HepG2 (cell line): ENCODE data around the gene RCC1. TPM values are rescaled to one million over a fixed set of nuclear protein-coding genes. Genes with fewer than 3 reads are reported as not detected.
A peak's percentile ranks its signal among the peaks of the same experiment; 100 is the strongest.

Experiments
- ATAC-seq: fragments of 200-7000 bp; cut with Tn5 transposase; 3 replicates; pipeline ENCODE4 v1.9.1; 2020; ENCODE audit warnings: mild to moderate bottlenecking, moderate library complexity
- BruUV-seq: library from RNA; stranded (reverse); fragments of 400-500 nt; replicated peaks from 2 replicates; lab custom pipeline; 2021; lab: Mats Ljungman, UMichigan
- CTCF ChIA-PET: fragments of 300-600 bp; formaldehyde crosslinking; extraction: SDS; loops from one replicate; lab custom pipeline; 2021; ENCODE audit warnings: low total read pairs, inconsistent platforms, low intra/inter-chr PET ratio; lab: Yijun Ruan, JAX
- POLR2A ChIA-PET: fragments of 350-600 bp; sonication (Branson Sonifier 250); formaldehyde crosslinking; loops from one replicate; lab custom pipeline; 2020; ENCODE audit warnings: antibody characterized with exemption, inconsistent platforms; lab: Yijun Ruan, JAX
- DNase-seq: peaks from one replicate; pipeline ENCODE4 v3.0.0-alpha.2; 2015; ENCODE audit warnings: low spot score
- FAIRE-seq: peaks from 3 replicates; lab custom pipeline; 2011; peaks lifted over from hg19 to GRCh38; lab: Jason Lieb, UNC
- H2AFZ ChIP-seq: one replicate; pipeline ENCODE4 v1.6.1; 2011; ENCODE audit warnings: low read length, inconsistent platforms
- H3K27ac ChIP-seq: fragments of 300-600 bp; 3 replicates; pipeline ENCODE4 v1.8.0; 2011; ENCODE audit warnings: mixed run types, mild to moderate bottlenecking, mixed read lengths, low read length, inconsistent platforms; ENCODE audit not compliant: insufficient read depth; ENCODE audit errors: extremely low read length
- H3K27me3 ChIP-seq, 2 experiments: fragments of 200-600 bp in 1 of 2; 2 replicates in 1 of 2; 3 replicates in 1 of 2; pipeline versions ENCODE4 v1.6.0 to v1.8.0; 2011; ENCODE audit warnings: low read length in 2 of 2, mild to moderate bottlenecking in 2 of 2, moderate library complexity in 2 of 2, inconsistent platforms in 1 of 2; ENCODE audit not compliant: insufficient read depth in 2 of 2, control insufficient read depth in 1 of 2
- H3K36me3 ChIP-seq, 2 experiments: fragments of 200-600 bp in 1 of 2; replicated peaks in 1 of 2; 2 replicates in 1 of 2; 3 replicates in 1 of 2; pipeline versions ENCODE4 v1.5.1 to v1.8.0; 2011; ENCODE audit warnings: low read length in 2 of 2, inconsistent platforms in 1 of 2; ENCODE audit not compliant: insufficient read depth in 2 of 2, control insufficient read depth in 1 of 2
- H3K4me1 ChIP-seq: 2 replicates; pipeline ENCODE4 v1.5.1; 2012; ENCODE audit warnings: low read length, inconsistent platforms; ENCODE audit not compliant: insufficient read depth
- H3K4me2 ChIP-seq: 2 replicates; pipeline ENCODE4 v1.6.0; 2011; ENCODE audit warnings: low read depth, low read length, inconsistent platforms
- H3K4me3 ChIP-seq, 3 experiments: fragments of 200-600 bp in 1 of 3; sonication (generic), shearing (Covaris generic) in 1 of 3; replicated peaks in 1 of 3; 2 replicates each; pipeline ENCODE4 v1.5.1; 2011 to 2016; ENCODE audit warnings: low read length in 3 of 3, inconsistent platforms in 2 of 3, low read depth in 2 of 3, mild to moderate bottlenecking in 2 of 3, control low read depth in 1 of 3, mixed read lengths in 1 of 3; ENCODE audit not compliant: insufficient read depth in 1 of 3
- H3K79me2 ChIP-seq: one replicate; pipeline ENCODE4 v1.6.1; 2011; ENCODE audit warnings: low read length, inconsistent platforms; ENCODE audit not compliant: insufficient read depth
- H3K9ac ChIP-seq: 2 replicates; pipeline ENCODE4 v1.6.0; 2011; ENCODE audit warnings: mild to moderate bottlenecking, low read depth, low read length, inconsistent platforms; ENCODE audit not compliant: insufficient read depth
- H3K9me3 ChIP-seq: 2 replicates; pipeline ENCODE4 v1.5.1; 2012; ENCODE audit warnings: mild to moderate bottlenecking, low read length
- H4K20me1 ChIP-seq: 2 replicates; pipeline ENCODE4 v1.6.0; 2011; ENCODE audit warnings: inconsistent platforms, mild to moderate bottlenecking, low read length, moderate library complexity; ENCODE audit not compliant: insufficient read depth
- HOXD1 ChIP-seq: sonication (generic); formaldehyde crosslinking; IDR thresholded peaks from 2 replicates; pipeline ENCODE4 v1.5.0; 2020; ENCODE audit warnings: missing genetic modification reagents
- IKZF1 ChIP-seq: fragments of 450-650 bp; IDR thresholded peaks from 2 replicates; pipeline ENCODE4 v1.7.1; 2016
- KDM4B ChIP-seq: sonication (generic); formaldehyde crosslinking; IDR thresholded peaks from 2 replicates; pipeline ENCODE4 v1.4.0; 2020; ENCODE audit warnings: missing genetic modification reagents
- MTA3 ChIP-seq: sonication (generic); formaldehyde crosslinking; IDR thresholded peaks from 2 replicates; pipeline ENCODE4 v1.4.0; 2020; ENCODE audit warnings: missing genetic modification reagents
- POGZ ChIP-seq: sonication (generic); formaldehyde crosslinking; IDR thresholded peaks from 2 replicates; pipeline ENCODE4 v1.4.0; 2020; ENCODE audit warnings: mild to moderate bottlenecking, missing genetic modification reagents
- SATB2 ChIP-seq: sonication (generic); formaldehyde crosslinking; IDR thresholded peaks from 2 replicates; pipeline ENCODE4 v1.5.0; 2020; ENCODE audit warnings: missing genetic modification reagents
- TCF7 ChIP-seq: sonication (generic); IDR thresholded peaks from 2 replicates; pipeline ENCODE4 v1.6.1; 2016; ENCODE audit warnings: antibody characterized with exemption, low read depth
- ZEB1 ChIP-seq: IDR thresholded peaks from 2 replicates; pipeline ENCODE4 v1.6.1; 2012; ENCODE audit warnings: mild to moderate bottlenecking, low read depth, inconsistent platforms; ENCODE audit not compliant: insufficient replicate concordance
- ZFP90 ChIP-seq: sonication (generic); formaldehyde crosslinking; IDR thresholded peaks from 2 replicates; pipeline ENCODE4 v1.8.0; 2022; ENCODE audit warnings: missing genetic modification reagents, mild to moderate bottlenecking, inconsistent platforms, borderline replicate concordance
- ZNF879 ChIP-seq: sonication (generic); formaldehyde crosslinking; IDR thresholded peaks from 2 replicates; pipeline ENCODE4 v1.8.1; 2023; ENCODE audit warnings: missing genetic modification reagents
- WGBS: methylation state at CpG from one replicate; pipeline ENCODE4 v1.1.6; 2017; ENCODE audit warnings: low lambda C conversion rate; 5-methylcytosine and 5-hydroxymethylcytosine counted together
- in situ Hi-C: cut with HindIII; loops from 2 replicates; pipeline ENCODE4 v1.10.0; 2017; ENCODE audit warnings: low pct_unique_long_range_greater_than_20kb; ENCODE audit not compliant: extremely low pct_ligation_motif_present
- intact Hi-C: fragments of 100-400 bp; cut with micrococcal nuclease; formaldehyde crosslinking; loops from one replicate; pipeline ENCODE4 v1.10.0; 2022; ENCODE audit not compliant: unreplicated experiment
- polyA plus RNA-seq, 8 experiments: library from polyadenylated mRNA; depleted of rRNA in 3 of 8; stranded (reverse) in 7 of 8; unstranded in 1 of 8; fragments of >200 nt; fragmentation: Illumina TruSeq in 4 of 8; extraction: Trizol in 4 of 8; gene quantifications; 2 replicates each; pipeline versions ENCODE4 v1.2.1 to v1.2.3, GENCODE V29; 2011 to 2016; ENCODE audit warnings: low read depth in 4 of 8, missing spikeins in 1 of 8, mixed read lengths in 1 of 8; ENCODE audit not compliant: insufficient read depth in 1 of 8
- total RNA-seq, 5 experiments: library from RNA; depleted of rRNA; stranded (reverse); fragments of >200 nt; fragmentation: Illumina TruSeq; extraction: Trizol; gene quantifications; 2 replicates each; pipeline ENCODE4 v1.2.3, GENCODE V29; 2016; ENCODE audit warnings: low read depth in 1 of 5
- TF ChIP-seq, protein P1 (sequence below): sonication (generic); formaldehyde crosslinking; IDR thresholded peaks from 2 replicates; pipeline ENCODE4 v1.4.0; 2020; ENCODE audit warnings: missing genetic modification reagents
- TF ChIP-seq, protein P2 (sequence below): sonication (generic); formaldehyde crosslinking; IDR thresholded peaks from 2 replicates; pipeline ENCODE4 v1.5.1; 2020; ENCODE audit warnings: mild to moderate bottlenecking, missing genetic modification reagents, borderline replicate concordance
- TF ChIP-seq, protein P3 (sequence below): sonication (generic); formaldehyde crosslinking; IDR thresholded peaks from 2 replicates; pipeline ENCODE4 v1.9.0; 2022; ENCODE audit warnings: low read depth, missing genetic modification reagents
- TF ChIP-seq, protein P4 (sequence below): sonication (generic); formaldehyde crosslinking; IDR thresholded peaks from 2 replicates; pipeline ENCODE4 v1.4.0; 2020; ENCODE audit warnings: missing genetic modification reagents

Gene RCC1
- total and polyA plus RNA-seq, 2 of the 13 experiments (the other 11 are each of a cell fraction or from before 2014, with no cell fraction given), result 47.2 to 80.8 TPM

DNA sequence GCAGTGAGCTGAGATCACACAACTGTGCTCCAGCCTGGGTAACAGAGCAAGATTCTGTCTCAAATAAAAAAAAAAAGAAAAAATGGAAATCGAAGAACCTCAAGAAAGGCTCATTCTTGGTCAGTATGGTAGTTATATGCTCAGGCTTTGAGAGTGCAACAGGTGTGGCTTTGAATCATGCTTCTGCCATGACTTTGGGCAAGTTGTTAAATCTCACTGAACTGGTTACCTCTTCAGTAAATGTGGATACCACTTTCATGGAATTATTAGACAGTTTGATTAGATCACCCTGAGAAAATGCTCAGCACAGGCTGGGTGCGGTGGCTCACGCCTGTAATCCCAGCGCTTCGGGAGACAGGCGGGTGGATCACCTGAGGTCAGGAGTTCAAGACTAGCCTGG lies 59.9 kb downstream of the RCC1 start:
- no peak for FAIRE-seq
- ChIA-PET POLR2A (interaction anchor here (3.0 kb wide), 1 partner anchor 15 kb away, joined by 25 read pairs; no protein-coding TSS in a partner anchor), CTCF (no interaction called here)
- Histone ChIP-seq H3K4me3 (no peak overlapping the region), H2AFZ (no peak overlapping the region), H3K4me1 (no peaks in the 10 kb centered on the region), H4K20me1 (no peaks in the 10 kb centered on the region), H3K9me3 (no peaks in the 10 kb centered on the region), H3K79me2 (no peaks in the 10 kb centered on the region), H3K9ac (no peak overlapping the region), H3K27me3 (no peaks in the 10 kb centered on the region), H3K4me2 (no peak overlapping the region), H3K27ac (no peak overlapping the region), H3K36me3 (peaks cover 15 to 61% of the 10 kb centered on the region in 2 experiments; a peak in 4 of 5 replicates)
- intact Hi-C loops (no loop called here), in situ Hi-C loops (no loop called here)
- WGBS, result 94% methylated on average over 6 of the region's 6 CpGs
- DNase-seq, result no peak
- BruUV-seq, result TSS peak; percentile 36
- ATAC-seq, result no peak
- TF ChIP-seq HOXD1 (CRISPR knock-in tag) (no peak), ZEB1 (no peak), IKZF1 (no peak), KDM4B (CRISPR knock-in tag) (no peak), ZNF879 (CRISPR knock-in tag) (no peak), ZFP90 (CRISPR knock-in tag) (no peak), MTA3 (CRISPR knock-in tag) (no peak), POGZ (CRISPR knock-in tag) (no peak), TCF7 (no peak), SATB2 (CRISPR knock-in tag) (no peak)
- TF ChIP-seq, protein P1, sequence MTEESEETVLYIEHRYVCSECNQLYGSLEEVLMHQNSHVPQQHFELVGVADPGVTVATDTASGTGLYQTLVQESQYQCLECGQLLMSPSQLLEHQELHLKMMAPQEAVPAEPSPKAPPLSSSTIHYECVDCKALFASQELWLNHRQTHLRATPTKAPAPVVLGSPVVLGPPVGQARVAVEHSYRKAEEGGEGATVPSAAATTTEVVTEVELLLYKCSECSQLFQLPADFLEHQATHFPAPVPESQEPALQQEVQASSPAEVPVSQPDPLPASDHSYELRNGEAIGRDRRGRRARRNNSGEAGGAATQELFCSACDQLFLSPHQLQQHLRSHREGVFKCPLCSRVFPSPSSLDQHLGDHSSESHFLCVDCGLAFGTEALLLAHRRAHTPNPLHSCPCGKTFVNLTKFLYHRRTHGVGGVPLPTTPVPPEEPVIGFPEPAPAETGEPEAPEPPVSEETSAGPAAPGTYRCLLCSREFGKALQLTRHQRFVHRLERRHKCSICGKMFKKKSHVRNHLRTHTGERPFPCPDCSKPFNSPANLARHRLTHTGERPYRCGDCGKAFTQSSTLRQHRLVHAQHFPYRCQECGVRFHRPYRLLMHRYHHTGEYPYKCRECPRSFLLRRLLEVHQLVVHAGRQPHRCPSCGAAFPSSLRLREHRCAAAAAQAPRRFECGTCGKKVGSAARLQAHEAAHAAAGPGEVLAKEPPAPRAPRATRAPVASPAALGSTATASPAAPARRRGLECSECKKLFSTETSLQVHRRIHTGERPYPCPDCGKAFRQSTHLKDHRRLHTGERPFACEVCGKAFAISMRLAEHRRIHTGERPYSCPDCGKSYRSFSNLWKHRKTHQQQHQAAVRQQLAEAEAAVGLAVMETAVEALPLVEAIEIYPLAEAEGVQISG (CRISPR knock-in tag), result no peak
- TF ChIP-seq, protein P2, sequence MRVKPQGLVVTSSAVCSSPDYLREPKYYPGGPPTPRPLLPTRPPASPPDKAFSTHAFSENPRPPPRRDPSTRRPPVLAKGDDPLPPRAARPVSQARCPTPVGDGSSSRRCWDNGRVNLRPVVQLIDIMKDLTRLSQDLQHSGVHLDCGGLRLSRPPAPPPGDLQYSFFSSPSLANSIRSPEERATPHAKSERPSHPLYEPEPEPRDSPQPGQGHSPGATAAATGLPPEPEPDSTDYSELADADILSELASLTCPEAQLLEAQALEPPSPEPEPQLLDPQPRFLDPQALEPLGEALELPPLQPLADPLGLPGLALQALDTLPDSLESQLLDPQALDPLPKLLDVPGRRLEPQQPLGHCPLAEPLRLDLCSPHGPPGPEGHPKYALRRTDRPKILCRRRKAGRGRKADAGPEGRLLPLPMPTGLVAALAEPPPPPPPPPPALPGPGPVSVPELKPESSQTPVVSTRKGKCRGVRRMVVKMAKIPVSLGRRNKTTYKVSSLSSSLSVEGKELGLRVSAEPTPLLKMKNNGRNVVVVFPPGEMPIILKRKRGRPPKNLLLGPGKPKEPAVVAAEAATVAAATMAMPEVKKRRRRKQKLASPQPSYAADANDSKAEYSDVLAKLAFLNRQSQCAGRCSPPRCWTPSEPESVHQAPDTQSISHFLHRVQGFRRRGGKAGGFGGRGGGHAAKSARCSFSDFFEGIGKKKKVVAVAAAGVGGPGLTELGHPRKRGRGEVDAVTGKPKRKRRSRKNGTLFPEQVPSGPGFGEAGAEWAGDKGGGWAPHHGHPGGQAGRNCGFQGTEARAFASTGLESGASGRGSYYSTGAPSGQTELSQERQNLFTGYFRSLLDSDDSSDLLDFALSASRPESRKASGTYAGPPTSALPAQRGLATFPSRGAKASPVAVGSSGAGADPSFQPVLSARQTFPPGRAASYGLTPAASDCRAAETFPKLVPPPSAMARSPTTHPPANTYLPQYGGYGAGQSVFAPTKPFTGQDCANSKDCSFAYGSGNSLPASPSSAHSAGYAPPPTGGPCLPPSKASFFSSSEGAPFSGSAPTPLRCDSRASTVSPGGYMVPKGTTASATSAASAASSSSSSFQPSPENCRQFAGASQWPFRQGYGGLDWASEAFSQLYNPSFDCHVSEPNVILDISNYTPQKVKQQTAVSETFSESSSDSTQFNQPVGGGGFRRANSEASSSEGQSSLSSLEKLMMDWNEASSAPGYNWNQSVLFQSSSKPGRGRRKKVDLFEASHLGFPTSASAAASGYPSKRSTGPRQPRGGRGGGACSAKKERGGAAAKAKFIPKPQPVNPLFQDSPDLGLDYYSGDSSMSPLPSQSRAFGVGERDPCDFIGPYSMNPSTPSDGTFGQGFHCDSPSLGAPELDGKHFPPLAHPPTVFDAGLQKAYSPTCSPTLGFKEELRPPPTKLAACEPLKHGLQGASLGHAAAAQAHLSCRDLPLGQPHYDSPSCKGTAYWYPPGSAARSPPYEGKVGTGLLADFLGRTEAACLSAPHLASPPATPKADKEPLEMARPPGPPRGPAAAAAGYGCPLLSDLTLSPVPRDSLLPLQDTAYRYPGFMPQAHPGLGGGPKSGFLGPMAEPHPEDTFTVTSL (CRISPR knock-in tag), result no peak
- TF ChIP-seq, protein P3, sequence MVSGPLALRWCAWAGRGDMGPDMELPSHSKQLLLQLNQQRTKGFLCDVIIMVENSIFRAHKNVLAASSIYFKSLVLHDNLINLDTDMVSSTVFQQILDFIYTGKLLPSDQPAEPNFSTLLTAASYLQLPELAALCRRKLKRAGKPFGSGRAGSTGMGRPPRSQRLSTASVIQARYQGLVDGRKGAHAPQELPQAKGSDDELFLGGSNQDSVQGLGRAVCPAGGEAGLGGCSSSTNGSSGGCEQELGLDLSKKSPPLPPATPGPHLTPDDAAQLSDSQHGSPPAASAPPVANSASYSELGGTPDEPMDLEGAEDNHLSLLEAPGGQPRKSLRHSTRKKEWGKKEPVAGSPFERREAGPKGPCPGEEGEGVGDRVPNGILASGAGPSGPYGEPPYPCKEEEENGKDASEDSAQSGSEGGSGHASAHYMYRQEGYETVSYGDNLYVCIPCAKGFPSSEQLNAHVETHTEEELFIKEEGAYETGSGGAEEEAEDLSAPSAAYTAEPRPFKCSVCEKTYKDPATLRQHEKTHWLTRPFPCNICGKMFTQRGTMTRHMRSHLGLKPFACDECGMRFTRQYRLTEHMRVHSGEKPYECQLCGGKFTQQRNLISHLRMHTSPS (CRISPR knock-in tag), result no peak
- TF ChIP-seq, protein P4, sequence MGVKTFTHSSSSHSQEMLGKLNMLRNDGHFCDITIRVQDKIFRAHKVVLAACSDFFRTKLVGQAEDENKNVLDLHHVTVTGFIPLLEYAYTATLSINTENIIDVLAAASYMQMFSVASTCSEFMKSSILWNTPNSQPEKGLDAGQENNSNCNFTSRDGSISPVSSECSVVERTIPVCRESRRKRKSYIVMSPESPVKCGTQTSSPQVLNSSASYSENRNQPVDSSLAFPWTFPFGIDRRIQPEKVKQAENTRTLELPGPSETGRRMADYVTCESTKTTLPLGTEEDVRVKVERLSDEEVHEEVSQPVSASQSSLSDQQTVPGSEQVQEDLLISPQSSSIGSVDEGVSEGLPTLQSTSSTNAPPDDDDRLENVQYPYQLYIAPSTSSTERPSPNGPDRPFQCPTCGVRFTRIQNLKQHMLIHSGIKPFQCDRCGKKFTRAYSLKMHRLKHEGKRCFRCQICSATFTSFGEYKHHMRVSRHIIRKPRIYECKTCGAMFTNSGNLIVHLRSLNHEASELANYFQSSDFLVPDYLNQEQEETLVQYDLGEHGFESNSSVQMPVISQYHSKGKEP (CRISPR knock-in tag), result no peak
